K562 (cell line): ENCODE data around the gene CSN3. TPM values are rescaled to one million over a fixed set of nuclear protein-coding genes. Genes with fewer than 3 reads are reported as not detected.

Experiments used
- ATAC-seq: fragments of 200-7000 bp; cut with Tn5 transposase; 3 replicates; pipeline ENCODE4 v1.9.1; 2020; ENCODE audit warnings: moderate library complexity
- BruUV-seq: library from RNA; stranded (reverse); fragments of 400-500 nt; replicated peaks from 2 replicates; lab custom pipeline; 2021; lab: Mats Ljungman, UMichigan
- CTCF ChIA-PET: fragments of 300-600 bp; formaldehyde crosslinking; extraction: SDS; loops from one replicate; lab custom pipeline; 2021; ENCODE audit warnings: low intra/inter-chr PET ratio; lab: Yijun Ruan, JAX
- POLR2A ChIA-PET: fragments of 300-600, 350-650 bp; sonication (Branson Sonifier 250); formaldehyde crosslinking; extraction: SDS; loops from one replicate; lab custom pipeline; 2021; ENCODE audit warnings: antibody characterized with exemption, inconsistent platforms; lab: Yijun Ruan, JAX
- DNase-seq, 4 experiments: peaks; one replicate each; pipeline versions ENCODE4 v3.0.0 to v3.0.0-alpha.2; 2011 to 2018; ENCODE audit warnings: low spot score in 3 of 4, mixed read lengths in 3 of 4; ENCODE audit errors: extremely low read depth in 1 of 4
- FAIRE-seq: peaks from 2 replicates; lab custom pipeline; 2011; peaks lifted over from hg19 to GRCh38; lab: Jason Lieb, UNC
- H2AFZ ChIP-seq: 2 replicates; pipeline ENCODE4 v1.6.0; 2011; ENCODE audit warnings: low read depth, low read length, control low read depth, inconsistent platforms
- H3K27ac ChIP-seq: fragments of 200-600 bp; 3 replicates; pipeline ENCODE4 v1.8.0; 2011; ENCODE audit warnings: low read depth, mild to moderate bottlenecking, control low read depth, inconsistent platforms, low read length, moderate library complexity, mixed read lengths; ENCODE audit errors: extremely low read depth
- H3K27me3 ChIP-seq, 2 experiments: fragments of 300-600 bp in 1 of 2; 2 replicates in 1 of 2; 3 replicates in 1 of 2; pipeline versions ENCODE4 v1.6.0 to v1.8.0; 2011; ENCODE audit warnings: inconsistent platforms in 2 of 2, low read length in 2 of 2, mild to moderate bottlenecking in 1 of 2, mixed read lengths in 1 of 2, moderate library complexity in 1 of 2; ENCODE audit not compliant: control insufficient read depth in 2 of 2, insufficient read depth in 2 of 2
- H3K36me3 ChIP-seq: fragments of 300-600 bp; 3 replicates; pipeline ENCODE4 v1.8.0; 2011; ENCODE audit warnings: mild to moderate bottlenecking, low read length, inconsistent platforms; ENCODE audit not compliant: control insufficient read depth, insufficient read depth
- H3K4me1 ChIP-seq, 2 experiments: fragments of 200-600 bp in 1 of 2; replicated peaks in 1 of 2; 2 replicates in 1 of 2; 3 replicates in 1 of 2; pipeline versions ENCODE4 v1.5.1 to v1.8.0; 2011; ENCODE audit warnings: inconsistent platforms in 2 of 2, low read length in 2 of 2, mild to moderate bottlenecking in 1 of 2, mixed read lengths in 1 of 2, moderate library complexity in 1 of 2; ENCODE audit not compliant: control insufficient read depth in 2 of 2, insufficient read depth in 2 of 2
- H3K4me2 ChIP-seq: 2 replicates; pipeline ENCODE4 v1.6.1; 2011; ENCODE audit warnings: low read length, control low read depth, inconsistent platforms, mixed read lengths; ENCODE audit not compliant: insufficient read depth
- H3K4me3 ChIP-seq: fragments of 200-600 bp; sonication (generic), shearing (Covaris generic); 2 replicates; pipeline ENCODE4 v1.5.1; 2016; ENCODE audit warnings: control low read depth, inconsistent platforms
- H3K79me2 ChIP-seq: fragments of 200-600 bp; 3 replicates; pipeline ENCODE4 v1.8.0; 2011; ENCODE audit warnings: low read length, inconsistent platforms; ENCODE audit not compliant: control insufficient read depth, insufficient read depth
- H3K9ac ChIP-seq, 2 experiments: 2 replicates each; pipeline versions ENCODE4 v1.6.0 to v1.6.1; 2011; ENCODE audit warnings: low read depth in 2 of 2, low read length in 2 of 2, control low read depth in 1 of 2, inconsistent platforms in 1 of 2, mild to moderate bottlenecking in 1 of 2, mixed read lengths in 1 of 2; ENCODE audit not compliant: insufficient read depth in 1 of 2
- H3K9me1 ChIP-seq: one replicate; pipeline ENCODE4 v1.6.0; 2011; ENCODE audit warnings: inconsistent platforms, mild to moderate bottlenecking, low read length, moderate library complexity; ENCODE audit not compliant: control insufficient read depth, insufficient read depth
- H3K9me3 ChIP-seq: replicated peaks from 2 replicates; pipeline ENCODE4 v1.5.1; 2011; ENCODE audit warnings: low read depth, low read length, inconsistent platforms; ENCODE audit not compliant: control insufficient read depth, insufficient read depth
- H4K20me1 ChIP-seq: replicated peaks from 2 replicates; pipeline ENCODE4 v1.6.1; 2011; ENCODE audit warnings: low read length, inconsistent platforms, mixed read lengths; ENCODE audit not compliant: control insufficient read depth, insufficient read depth
- AFF1 ChIP-seq, 2 experiments: fragments of 450-650 bp; IDR thresholded peaks; 2 replicates each; pipeline ENCODE4 v1.6.1; 2018; ENCODE audit warnings: mild to moderate bottlenecking in 2 of 2, low read depth in 1 of 2; ENCODE audit not compliant: partially characterized antibody in 2 of 2
- CTBP1 ChIP-seq: fragments of 450-650 bp; IDR thresholded peaks from 2 replicates; pipeline ENCODE4 v1.6.1; 2016; ENCODE audit warnings: borderline replicate concordance
- FOXA1 ChIP-seq: fragments of 450-650 bp; IDR thresholded peaks from 2 replicates; pipeline ENCODE4 v1.6.1; 2016; ENCODE audit warnings: mild to moderate bottlenecking, borderline replicate concordance
- HMGN3 ChIP-seq: IDR thresholded peaks from 2 replicates; pipeline ENCODE4 v1.6.1; 2011; ENCODE audit warnings: borderline replicate concordance, low read depth, mild to moderate bottlenecking, mixed read lengths, low read length; ENCODE audit not compliant: insufficient read length; ENCODE audit errors: extremely low read depth
- LARP7 ChIP-seq: fragments of 450-650 bp; IDR thresholded peaks from 2 replicates; pipeline ENCODE4 v1.6.1; 2016
- MLX ChIP-seq, 2 experiments: fragments of 450-650 bp in 1 of 2; sonication (generic) in 1 of 2; formaldehyde crosslinking; conservative IDR thresholded peaks; 2 replicates each; pipeline versions ENCODE4 v1.4.0 to v1.8.1; 2020 to 2022; ENCODE audit warnings: mild to moderate bottlenecking in 1 of 2, missing genetic modification reagents in 1 of 2
- NFE2L1 ChIP-seq: fragments of 450-650 bp; IDR thresholded peaks from 2 replicates; pipeline ENCODE4 v1.6.1; 2016; ENCODE audit warnings: missing genetic modification characterization, low read depth, mild to moderate bottlenecking, missing compliant biosample characterization, moderate library complexity, borderline replicate concordance
- TCF7L2 ChIP-seq: fragments of 150-350 bp; IDR thresholded peaks from 2 replicates; pipeline ENCODE4 v1.6.1; 2016; ENCODE audit warnings: low read depth, mild to moderate bottlenecking, low read length, moderate library complexity
- TFAM ChIP-seq: fragments of 250-450 bp; sonication (Bioruptor Pico); conservative IDR thresholded peaks from 2 replicates; pipeline ENCODE4 v1.5.0; 2021; ENCODE audit warnings: mild to moderate bottlenecking, moderate library complexity
- WHSC1 ChIP-seq: IDR thresholded peaks from one replicate; pipeline ENCODE4 v1.6.1; 2012; ENCODE audit warnings: low read length, control low read depth, inconsistent platforms
- WGBS: fragments of 100-300 bp; shearing (Covaris generic); methylation state at CpG from one replicate; pipeline ENCODE4 v1.1.6; 2016; ENCODE audit warnings: low coverage, mixed read lengths; ENCODE audit not compliant: insufficient coverage; ENCODE audit errors: missing lambda C conversion rate; 5-methylcytosine and 5-hydroxymethylcytosine counted together
- in situ Hi-C: fragments of 300-500 bp; cut with MboI; formaldehyde crosslinking; loops from 4 replicates; pipeline ENCODE4 v1.15.0; 2018; ENCODE audit warnings: inconsistent platforms, mixed read lengths
- intact Hi-C: fragments of 100-400 bp; cut with micrococcal nuclease; formaldehyde crosslinking; loops from 2 replicates; pipeline ENCODE4 v1.14.2; 2022
- polyA plus RNA-seq, 8 experiments: library from polyadenylated mRNA; depleted of rRNA in 4 of 8; stranded (reverse) in 5 of 8; unstranded in 3 of 8; fragments of >200 nt; fragmentation: Nextera tagmentation in 2 of 8; fragmentation: Illumina TruSeq in 1 of 8; extraction: Ambion mirVana in 2 of 8; extraction: Trizol in 1 of 8; gene quantifications; 2 replicates each; pipeline versions ENCODE4 v1.2.1 to v1.2.3, GENCODE V29; 2011 to 2014; ENCODE audit warnings: inconsistent platforms in 1 of 8, missing spikeins in 1 of 8
- total RNA-seq, 7 experiments: library from RNA; depleted of rRNA in 6 of 7; stranded (reverse); fragments of >200 nt in 6 of 7; fragmentation: Illumina TruSeq in 2 of 7; extraction: Trizol in 2 of 7; gene quantifications; 2 replicates each; pipeline versions ENCODE4 v1.2.1 to v1.2.3, GENCODE V29; 2011 to 2021; ENCODE audit warnings: low replicate concordance in 1 of 7

CSN3 gene
- total and polyA plus RNA-seq, 9 of the 15 experiments (the other 6 are each of a cell fraction or from before 2014, with no cell fraction given) = not detected

GRCh38 chr4:70239884-70240591 lies 2.4 kb upstream of the CSN3 start:
- H3K9me1 ChIP-seq = no peaks in the 10 kb centered on the region
- no peak overlapping the region for H3K27ac ChIP-seq
- no peaks in the 10 kb centered on the region for H3K4me1 ChIP-seq
- no peaks in the 10 kb centered on the region for H3K36me3 ChIP-seq
- H2AFZ ChIP-seq = no peak overlapping the region
- no peak overlapping the region for H3K4me3 ChIP-seq
- CTCF ChIA-PET = no interaction called here
- no peaks in the 10 kb centered on the region for H4K20me1 ChIP-seq
- POLR2A ChIA-PET = no interaction called here
- intact Hi-C loops = no loop called here
- H3K9me3 ChIP-seq = no peaks in the 10 kb centered on the region
- H3K9ac ChIP-seq = no peak overlapping the region
- no TSS peak for BruUV-seq
- H3K4me2 ChIP-seq = no peak overlapping the region
- DNase-seq (no peak), ATAC-seq (no peak), FAIRE-seq (no peak)
- H3K27me3 ChIP-seq = no peaks in the 10 kb centered on the region
- 0% methylated on average over 5 of the region's 5 CpGs for WGBS
- in situ Hi-C loops = no loop called here
- H3K79me2 ChIP-seq = no peaks in the 10 kb centered on the region
- TF ChIP-seq LARP7 (no peak), AFF1 (IDR thresholded peaks at IDR 0.05; ENCODE audit: low read depth in 1 of 2, partially characterized antibody in 2 of 2) (no peak), MLX (CRISPR knock-in tag; conservative IDR thresholded peaks at IDR 0.05) (no peak), WHSC1 (no peak), TCF7L2 (no peak), HMGN3 (no peak), NFE2L1 (no peak), FOXA1 (no peak), CTBP1 (no peak), TFAM (CRISPR knock-in tag) (no peak)
